CD4-positive, alpha-beta memory T cell (primary cell): ENCODE data around the gene ENOSF1. TPM values are rescaled to one million over a fixed set of nuclear protein-coding genes. Genes with fewer than 3 reads are reported as not detected.

Source experiments
- CTCF ChIA-PET: fragments of 350-600 bp; sonication (Branson Sonifier 250); formaldehyde crosslinking; loops from one replicate; lab custom pipeline; 2021; ENCODE audit warnings: inconsistent platforms; ENCODE audit not compliant: partially characterized antibody; lab: Charles Lee
- POLR2A ChIA-PET: fragments of 350-600 bp; sonication (Branson Sonifier 250); formaldehyde crosslinking; loops from one replicate; lab custom pipeline; 2021; ENCODE audit not compliant: partially characterized antibody; lab: Charles Lee
- DNase-seq, 5 donors: peaks; one replicate each; pipeline versions ENCODE4 v3.0.0 to v3.0.0-alpha.2; 2020 to 2022; ENCODE audit warnings: mixed read lengths in 1 of 5
- H3K27ac ChIP-seq: one replicate; pipeline ENCODE4 v1.7.0; 2013; ENCODE audit warnings: low read depth, low read length
- H3K27me3 ChIP-seq: 2 replicates; pipeline ENCODE4 v1.7.0; 2013; ENCODE audit warnings: mild to moderate bottlenecking, low read length, moderate library complexity; ENCODE audit not compliant: insufficient read depth
- H3K36me3 ChIP-seq: 2 replicates; pipeline ENCODE4 v1.7.0; 2013; ENCODE audit warnings: mild to moderate bottlenecking, low read length, moderate library complexity; ENCODE audit not compliant: insufficient read depth
- H3K4me1 ChIP-seq: 2 replicates; pipeline ENCODE4 v1.7.0; 2013; ENCODE audit warnings: mild to moderate bottlenecking, low read length, moderate library complexity; ENCODE audit not compliant: insufficient read depth
- H3K4me3 ChIP-seq, 2 donors: one replicate each; pipeline ENCODE4 v1.7.0; 2013; ENCODE audit warnings: low read length in 2 of 2, mild to moderate bottlenecking in 1 of 2
- H3K9me3 ChIP-seq, 2 donors: one replicate each; pipeline ENCODE4 v1.7.0; 2013; ENCODE audit warnings: low read length in 2 of 2, control low read depth in 1 of 2; ENCODE audit not compliant: control insufficient read depth in 1 of 2
- H3K27ac Mint-ChIP-seq, 7 donors: one replicate each; pipeline ENCODE4 v1.8.0; 2020 to 2021; ENCODE audit warnings: mixed read lengths in 7 of 7, mild to moderate bottlenecking in 6 of 7, inconsistent platforms in 3 of 7, moderate library complexity in 3 of 7
- H3K27me3 Mint-ChIP-seq, 2 donors: one replicate each; pipeline ENCODE4 v1.8.0; 2020 to 2021; ENCODE audit warnings: mixed read lengths in 2 of 2
- H3K36me3 Mint-ChIP-seq, 2 donors: one replicate each; pipeline ENCODE4 v1.8.0; 2020 to 2021; ENCODE audit warnings: mixed read lengths in 2 of 2, inconsistent platforms in 1 of 2, mild to moderate bottlenecking in 1 of 2
- H3K4me1 Mint-ChIP-seq, 4 donors: one replicate each; pipeline ENCODE4 v1.8.0; 2020 to 2021; ENCODE audit warnings: mixed read lengths in 4 of 4, mild to moderate bottlenecking in 1 of 4
- H3K4me3 Mint-ChIP-seq, 8 donors: one replicate each; pipeline ENCODE4 v1.8.0; 2020 to 2021; ENCODE audit warnings: mixed read lengths in 8 of 8, mild to moderate bottlenecking in 7 of 8, moderate library complexity in 6 of 8, inconsistent platforms in 3 of 8
- H3K9me3 Mint-ChIP-seq, 8 donors: one replicate each; pipeline ENCODE4 v1.8.0; 2020 to 2021; ENCODE audit warnings: mixed read lengths in 8 of 8, mild to moderate bottlenecking in 5 of 8, inconsistent platforms in 3 of 8, moderate library complexity in 1 of 8
- intact Hi-C: fragments of 100-400 bp; cut with micrococcal nuclease; formaldehyde crosslinking; loops from one replicate; pipeline ENCODE4 v1.15.1; 2023
- polyA plus RNA-seq, 2 donors: library from polyadenylated mRNA; unstranded; fragments of 300-500 nt; fragmentation: Illumina TruSeq; gene quantifications; one replicate each; pipeline ENCODE4 v1.2.3, GENCODE V29; 2021
- total RNA-seq, 2 experiments: library from RNA; stranded (reverse); gene quantifications; one replicate each; pipeline ENCODE4 v1.2.3, GENCODE V29; 2021

ENOSF1 gene
- total and polyA plus RNA-seq, 4 experiments from 2014 or later, result 11.6 to 133 (median 60.5) TPM

DNA sequence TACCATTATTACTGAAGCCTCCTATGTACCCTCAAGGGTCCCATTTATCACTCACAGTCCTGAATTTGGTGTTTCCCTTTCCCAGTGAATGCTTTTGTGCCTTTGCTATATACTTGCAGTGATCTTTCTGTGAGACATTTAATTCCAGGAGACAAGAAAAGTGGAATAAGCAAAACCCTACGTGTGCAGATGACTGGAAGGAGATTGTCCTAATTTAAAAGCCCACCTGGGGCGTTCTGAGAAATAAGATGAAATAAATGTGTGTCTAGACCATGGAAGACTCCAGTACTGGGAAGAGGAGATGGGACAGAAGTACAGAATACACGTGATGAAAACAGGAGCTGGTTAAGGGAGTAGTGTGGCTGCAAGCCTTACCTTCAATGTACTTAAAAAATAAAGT, 35.7 kb downstream of the ENOSF1 start:
- H3K4me3 Mint-ChIP-seq, result no peak overlapping the region
- Histone ChIP-seq H3K4me3 (no peak overlapping the region), H3K27me3 (no peaks in the 10 kb centered on the region), H3K9me3 (no peaks in the 10 kb centered on the region), H3K4me1 (peaks cover 7% of the 10 kb centered on the region), H3K27ac (no peak overlapping the region), H3K36me3 (peaks cover 44% of the 10 kb centered on the region)
- H3K36me3 Mint-ChIP-seq, result peaks cover 46 to 64% of the 10 kb centered on the region in 2 donors
- peak overlapping the region in 4 of 7 donors; percentile 4 to 50 (median 28) for H3K27ac Mint-ChIP-seq
- H3K9me3 Mint-ChIP-seq, result no peaks in the 10 kb centered on the region
- no peaks in the 10 kb centered on the region for H3K27me3 Mint-ChIP-seq
- H3K4me1 Mint-ChIP-seq, result peaks cover 3 to 7% (median 4%) of the 10 kb centered on the region in 4 donors
- DNase-seq, result no peak
- intact Hi-C loops, result no loop called here
- CTCF ChIA-PET, result no interaction called here
- POLR2A ChIA-PET, result no interaction called here

DNA sequence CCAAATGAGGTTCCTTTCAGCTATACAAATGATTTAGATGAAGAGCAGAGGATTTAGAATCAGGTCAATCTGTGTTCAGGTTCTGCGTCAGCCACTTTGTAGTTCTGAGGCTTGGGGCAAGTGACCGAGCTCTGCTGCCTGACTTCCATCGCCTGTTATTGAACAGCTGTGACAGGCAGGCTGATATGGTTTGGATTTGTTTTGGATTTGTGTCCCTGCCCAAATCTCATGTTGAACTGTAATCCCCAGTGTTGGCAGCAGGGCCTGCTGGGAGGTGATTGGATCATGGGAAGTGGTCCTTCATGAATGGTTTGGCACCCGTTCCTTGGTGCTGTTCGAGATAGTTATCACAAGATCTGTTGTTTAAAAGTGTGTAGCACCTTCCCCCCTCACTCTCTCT, 36.4 kb downstream of the ENOSF1 start:
- no peaks in the 10 kb centered on the region for H3K27me3 Mint-ChIP-seq
- Histone ChIP-seq H3K9me3 (no peaks in the 10 kb centered on the region), H3K27me3 (no peaks in the 10 kb centered on the region), H3K4me1 (peaks cover under 1% of the 10 kb centered on the region), H3K27ac (no peak overlapping the region), H3K4me3 (no peak overlapping the region), H3K36me3 (peaks cover 44% of the 10 kb centered on the region)
- ChIA-PET CTCF (no interaction called here), POLR2A (no interaction called here)
- no peak for DNase-seq
- peak overlapping the region in 2 of 7 donors; percentile 62 to 73 for H3K27ac Mint-ChIP-seq
- intact Hi-C loops, result no loop called here
- no peak overlapping the region for H3K4me3 Mint-ChIP-seq
- H3K4me1 Mint-ChIP-seq, result peaks cover 0 to 4% (median under 1%) of the 10 kb centered on the region in 4 donors
- H3K9me3 Mint-ChIP-seq, result no peaks in the 10 kb centered on the region
- H3K36me3 Mint-ChIP-seq, result peaks cover 48 to 65% of the 10 kb centered on the region in 2 donors

DNA sequence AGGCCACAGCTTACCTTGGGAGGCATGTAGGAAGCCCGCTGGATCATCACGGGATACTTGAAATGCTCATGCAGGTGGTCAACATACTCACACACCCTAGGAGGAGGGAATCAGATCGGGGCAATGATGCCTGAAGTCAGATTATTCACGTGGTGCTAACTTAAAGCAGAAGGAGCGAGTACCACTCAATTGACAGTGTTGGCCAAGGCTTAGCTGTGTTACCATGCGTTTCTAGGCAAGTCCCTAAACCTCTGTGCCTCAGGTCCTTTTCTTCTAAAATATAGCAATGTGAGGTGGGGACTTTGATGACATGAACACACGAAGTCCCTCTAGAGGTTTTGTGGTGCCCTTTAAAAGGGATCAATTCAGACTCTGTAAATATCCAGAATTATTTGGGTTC, 37.1 kb downstream of the ENOSF1 start:
- Mint-ChIP-seq H3K4me3 (no peak overlapping the region), H3K9me3 (no peaks in the 10 kb centered on the region), H3K27ac (peak overlapping the region in 2 of 7 donors; percentile 22 to 79), H3K27me3 (no peaks in the 10 kb centered on the region), H3K4me1 (peaks cover 0 to 4% (median under 1%) of the 10 kb centered on the region in 4 donors), H3K36me3 (peaks cover 53 to 68% of the 10 kb centered on the region in 2 donors)
- DNase-seq, result no peak
- intact Hi-C loops, result no loop called here
- Histone ChIP-seq H3K27ac (no peak overlapping the region), H3K9me3 (no peaks in the 10 kb centered on the region), H3K4me3 (no peak overlapping the region), H3K4me1 (no peaks in the 10 kb centered on the region), H3K36me3 (peaks cover 46% of the 10 kb centered on the region), H3K27me3 (no peaks in the 10 kb centered on the region)
- ChIA-PET CTCF (no interaction called here), POLR2A (no interaction called here)

DNA sequence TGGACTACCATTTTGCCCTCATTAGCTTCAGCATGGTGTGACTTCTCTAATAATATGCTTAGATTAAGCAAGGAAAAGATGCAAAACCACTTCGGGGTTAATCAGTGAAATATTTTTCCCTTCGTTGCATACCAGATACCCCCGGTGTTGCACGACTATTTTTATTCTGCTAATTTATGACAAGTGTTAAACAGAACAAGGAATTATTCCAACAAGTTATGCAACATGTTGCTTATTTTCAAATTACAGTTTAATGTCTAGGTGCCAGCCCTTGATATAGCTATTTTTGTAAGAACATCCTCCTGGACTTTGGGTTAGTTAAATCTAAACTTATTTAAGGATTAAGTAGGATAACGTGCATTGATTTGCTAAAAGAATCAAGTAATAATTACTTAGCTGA, 38.7 kb downstream of the ENOSF1 start:
- Histone ChIP-seq H3K9me3 (no peaks in the 10 kb centered on the region), H3K36me3 (peaks cover 43% of the 10 kb centered on the region), H3K4me1 (no peaks in the 10 kb centered on the region), H3K27me3 (no peaks in the 10 kb centered on the region), H3K4me3 (no peak overlapping the region), H3K27ac (no peak overlapping the region)
- peaks cover 0 to 4% (median under 1%) of the 10 kb centered on the region in 4 donors for H3K4me1 Mint-ChIP-seq
- no peaks in the 10 kb centered on the region for H3K27me3 Mint-ChIP-seq
- CTCF ChIA-PET, result no interaction called here
- intact Hi-C loops, result no loop called here
- H3K4me3 Mint-ChIP-seq, result no peak overlapping the region
- H3K27ac Mint-ChIP-seq, result no peak overlapping the region
- peaks cover 0 to 3% (median 0%) of the 10 kb centered on the region in 8 donors for H3K9me3 Mint-ChIP-seq
- H3K36me3 Mint-ChIP-seq, result peaks cover 57 to 67% of the 10 kb centered on the region in 2 donors
- POLR2A ChIA-PET, result no interaction called here
- DNase-seq, result no peak

DNA sequence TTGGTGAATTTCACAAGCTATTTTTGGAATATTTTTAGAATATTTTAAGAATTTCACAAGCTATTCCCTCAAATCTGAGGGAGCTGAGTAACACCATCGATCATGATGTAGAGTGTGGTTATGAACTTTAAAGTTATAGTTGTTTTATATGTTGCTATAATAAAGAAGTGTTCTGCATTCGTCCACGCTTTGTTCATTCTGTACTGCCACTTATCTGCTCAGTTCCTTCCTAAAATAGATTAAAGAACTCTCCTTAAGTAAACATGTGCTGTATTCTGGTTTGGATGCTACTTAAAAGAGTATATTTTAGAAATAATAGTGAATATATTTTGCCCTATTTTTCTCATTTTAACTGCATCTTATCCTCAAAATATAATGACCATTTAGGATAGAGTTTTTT, 39.1 kb downstream of the ENOSF1 start:
- POLR2A ChIA-PET, result no interaction called here
- H3K4me3 ChIP-seq, result no peak overlapping the region

DNA sequence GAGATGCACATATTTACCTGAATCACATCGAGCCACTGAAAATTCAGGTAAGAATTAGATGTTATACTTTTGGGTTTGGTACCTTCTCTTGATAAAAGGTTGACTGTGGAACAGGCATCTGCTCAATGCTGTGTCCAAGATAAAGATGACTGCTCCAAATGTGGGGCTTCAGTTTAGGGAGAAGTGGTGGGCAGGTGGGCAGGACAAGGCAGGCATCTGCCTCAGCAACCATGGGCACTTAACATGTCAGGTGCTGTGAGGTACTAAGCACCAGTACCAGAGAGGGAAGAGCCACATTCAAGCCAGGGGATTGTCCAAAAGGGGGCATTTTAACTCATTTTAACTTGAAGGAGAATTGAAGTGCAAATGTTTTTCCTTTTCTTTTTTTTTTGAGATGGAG, 41.0 kb downstream of the ENOSF1 start:
- Mint-ChIP-seq H3K9me3 (peaks cover 0 to 5% (median under 1%) of the 10 kb centered on the region in 8 donors), H3K27me3 (no peaks in the 10 kb centered on the region), H3K4me1 (peaks cover 0 to 5% (median 1%) of the 10 kb centered on the region in 4 donors), H3K36me3 (peaks cover 45 to 54% of the 10 kb centered on the region in 2 donors), H3K27ac (peak overlapping the region in 1 of 7 donors; percentile 72), H3K4me3 (no peak overlapping the region)
- ChIA-PET CTCF (interaction anchor here (1.3 kb wide), 1 partner anchor 41 kb away, joined by 3 read pairs; the partner anchor contains the start of gene ENOSF1), POLR2A (no interaction called here)
- Histone ChIP-seq H3K4me3 (no peak overlapping the region), H3K4me1 (no peaks in the 10 kb centered on the region), H3K27ac (no peak overlapping the region), H3K27me3 (no peaks in the 10 kb centered on the region), H3K36me3 (peaks cover 31% of the 10 kb centered on the region), H3K9me3 (no peaks in the 10 kb centered on the region)
- DNase-seq, result no peak
- intact Hi-C loops, result no loop called here

More for the DNA sequence above, 39.1 kb downstream of the ENOSF1 start:
- no peaks in the 10 kb centered on the region for H3K4me1 ChIP-seq
- DNase-seq, result no peak
- H3K27ac ChIP-seq, result no peak overlapping the region
- Mint-ChIP-seq H3K36me3 (peaks cover 60 to 67% of the 10 kb centered on the region in 2 donors), H3K4me3 (no peak overlapping the region), H3K27ac (no peak overlapping the region), H3K9me3 (peaks cover 0 to 5% (median 0%) of the 10 kb centered on the region in 8 donors), H3K27me3 (no peaks in the 10 kb centered on the region), H3K4me1 (peaks cover 0 to 9% (median 2%) of the 10 kb centered on the region in 4 donors)
- H3K9me3 ChIP-seq, result no peaks in the 10 kb centered on the region
- CTCF ChIA-PET, result no interaction called here
- peaks cover 40% of the 10 kb centered on the region for H3K36me3 ChIP-seq
- no peaks in the 10 kb centered on the region for H3K27me3 ChIP-seq
- intact Hi-C loops, result no loop called here

DNA sequence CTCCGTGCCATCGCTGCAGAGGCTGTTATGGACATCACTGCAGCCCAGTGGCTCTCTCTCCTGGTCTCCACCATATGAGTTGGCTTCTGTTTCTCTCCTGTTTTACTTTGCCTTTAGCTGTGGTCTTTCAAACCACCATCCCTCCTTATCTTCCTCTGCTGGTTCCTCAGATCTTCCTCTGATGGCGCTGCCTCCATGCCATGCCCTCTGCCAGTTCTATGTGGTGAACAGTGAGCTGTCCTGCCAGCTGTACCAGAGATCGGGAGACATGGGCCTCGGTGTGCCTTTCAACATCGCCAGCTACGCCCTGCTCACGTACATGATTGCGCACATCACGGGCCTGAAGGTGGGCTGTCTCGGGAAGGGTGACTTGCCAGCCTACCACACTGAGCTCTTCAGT, 41.9 kb downstream of the ENOSF1 start:
- POLR2A ChIA-PET, result no interaction called here
- no peak for DNase-seq
- no peak overlapping the region for H3K4me3 Mint-ChIP-seq
- peaks cover 0 to 5% (median 2%) of the 10 kb centered on the region in 8 donors for H3K9me3 Mint-ChIP-seq
- intact Hi-C loops, result no loop called here
- no peak overlapping the region for H3K4me3 ChIP-seq
- H3K9me3 ChIP-seq, result no peaks in the 10 kb centered on the region
- H3K4me1 Mint-ChIP-seq, result peaks cover 0 to 5% (median 1%) of the 10 kb centered on the region in 4 donors
- H3K27ac ChIP-seq, result no peak overlapping the region
- H3K27ac Mint-ChIP-seq, result peak overlapping the region in 2 of 7 donors; percentile 19 to 36
- CTCF ChIA-PET, result interaction anchor here (1.3 kb wide), 1 partner anchor 42 kb away, joined by 3 read pairs; the partner anchor contains the start of gene ENOSF1
- H3K27me3 ChIP-seq, result no peaks in the 10 kb centered on the region
- no peaks in the 10 kb centered on the region for H3K27me3 Mint-ChIP-seq
- H3K4me1 ChIP-seq, result no peaks in the 10 kb centered on the region
- H3K36me3 ChIP-seq, result peaks cover 29% of the 10 kb centered on the region
- peaks cover 42 to 45% of the 10 kb centered on the region in 2 donors for H3K36me3 Mint-ChIP-seq
